ENCODE measurements around the gene AKIP1. TPM values are rescaled to one million over a fixed set of nuclear protein-coding genes. Genes with fewer than 3 reads are reported as not detected.

The AKIP1 gene
- total RNA-seq (2022) = 64.6 and 67.6 TPM in 2 replicates
- percentile 68 among the genes with signal in this experiment for Bru-seq, nascent RNA
- BruChase-seq, experiment 1, labeled RNA remaining after a 6-hour chase = percentile 81 among the genes with signal in this experiment
- percentile 81 among the genes with signal in this experiment for BruChase-seq, experiment 2, labeled RNA remaining after a 2-hour chase
- long read RNA-seq, transcript AKIP1-203 (6 exons, 1,327 nt) = major isoform, 48 of 127 reads
- long read RNA-seq, transcript AKIP1-201 (5 exons, 1,247 nt) = minor isoform, 17 of 127 reads
- long read RNA-seq, transcript AKIP1-204 (4 exons, 1,084 nt) = minor isoform, 14 of 127 reads
- long read RNA-seq, transcript AKIP1-210 (5 exons, 1,022 nt) = minor isoform, 28 of 127 reads
- long read RNA-seq, partial matches to known transcripts = 3 of 127 reads
- long read RNA-seq, other reads (novel, unspliced or antisense) = 15 of 127 reads

- Mint-ChIP-seq H3K27me3 (ENCODE audit: insufficient read depth, unreplicated experiment) (no peaks in the 10 kb centered on the region), H3K4me3 (ENCODE audit: unreplicated experiment) (peak within 1 kb of the TSS; percentile 84), H3K36me3 (ENCODE audit: insufficient read depth, unreplicated experiment) (peaks cover 28% of the 10 kb centered on the region), H3K4me1 (ENCODE audit: insufficient read depth, unreplicated experiment) (peaks cover 34% of the 10 kb centered on the region), H3K9me3 (ENCODE audit: unreplicated experiment) (no peaks in the 10 kb centered on the region), H3K27ac (ENCODE audit: low read depth, unreplicated experiment) (peak within 1 kb of the TSS; percentile 33)
- ChIA-PET POLR2A (interaction anchor here (0.6 to 3.5 kb wide), 20 partner anchors 11 to 610 kb away, joined by 3 to 29 read pairs (median 4); partner anchors contain the start of genes RPL27A, TMEM9B and TRIM66), CTCF (interaction anchor here (0.6 to 9.0 kb wide), 13 partner anchors 8 to 1600 kb away, joined by 3 to 155 read pairs (median 4); no protein-coding TSS in a partner anchor)
- peak; percentile 94 for DNase-seq (ENCODE audit: unreplicated experiment)
- TF ChIP-seq, protein P1, sequence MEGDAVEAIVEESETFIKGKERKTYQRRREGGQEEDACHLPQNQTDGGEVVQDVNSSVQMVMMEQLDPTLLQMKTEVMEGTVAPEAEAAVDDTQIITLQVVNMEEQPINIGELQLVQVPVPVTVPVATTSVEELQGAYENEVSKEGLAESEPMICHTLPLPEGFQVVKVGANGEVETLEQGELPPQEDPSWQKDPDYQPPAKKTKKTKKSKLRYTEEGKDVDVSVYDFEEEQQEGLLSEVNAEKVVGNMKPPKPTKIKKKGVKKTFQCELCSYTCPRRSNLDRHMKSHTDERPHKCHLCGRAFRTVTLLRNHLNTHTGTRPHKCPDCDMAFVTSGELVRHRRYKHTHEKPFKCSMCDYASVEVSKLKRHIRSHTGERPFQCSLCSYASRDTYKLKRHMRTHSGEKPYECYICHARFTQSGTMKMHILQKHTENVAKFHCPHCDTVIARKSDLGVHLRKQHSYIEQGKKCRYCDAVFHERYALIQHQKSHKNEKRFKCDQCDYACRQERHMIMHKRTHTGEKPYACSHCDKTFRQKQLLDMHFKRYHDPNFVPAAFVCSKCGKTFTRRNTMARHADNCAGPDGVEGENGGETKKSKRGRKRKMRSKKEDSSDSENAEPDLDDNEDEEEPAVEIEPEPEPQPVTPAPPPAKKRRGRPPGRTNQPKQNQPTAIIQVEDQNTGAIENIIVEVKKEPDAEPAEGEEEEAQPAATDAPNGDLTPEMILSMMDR (IDR thresholded peaks at IDR 0.05; ENCODE audit: unreplicated experiment) = no peak
- no TSS peak for BruUV-seq (replicated peaks)
- intact Hi-C loops (cut with micrococcal nuclease) = loop anchor here (2.0 to 5.0 kb wide), 2 partner anchors 100 to 144 kb away; a partner anchor contains a TSS
Measured at GRCh38 chr11:8911029-8911823, at the start of gene AKIP1. TSS of gene AKIP1 (plus strand) at chr11:8911189. CDS start at chr11:8911450, 261 bp downstream.

GRCh38 chr11:8863838-8864237 is 47.2 kb upstream of the AKIP1 start:
- Mint-ChIP-seq H3K36me3 (ENCODE audit: insufficient read depth, unreplicated experiment) (no peaks in the 10 kb centered on the region), H3K4me3 (ENCODE audit: unreplicated experiment) (no peak overlapping the region), H3K4me1 (ENCODE audit: insufficient read depth, unreplicated experiment) (peaks cover 17% of the 10 kb centered on the region), H3K9me3 (ENCODE audit: unreplicated experiment) (no peaks in the 10 kb centered on the region), H3K27me3 (ENCODE audit: insufficient read depth, unreplicated experiment) (no peaks in the 10 kb centered on the region), H3K27ac (ENCODE audit: low read depth, unreplicated experiment) (peak overlapping the region; percentile 44)
- no TSS peak for BruUV-seq (replicated peaks)
- CTCF ChIA-PET = interaction anchor here (0.5 to 0.8 kb wide), 3 partner anchors 21 to 132 kb away, joined by 3 read pairs; no protein-coding TSS in a partner anchor
- intact Hi-C loops (cut with micrococcal nuclease) = no loop called here
- peak; percentile 45 for DNase-seq (ENCODE audit: unreplicated experiment)
- TF ChIP-seq, protein P1 (IDR thresholded peaks at IDR 0.05; ENCODE audit: unreplicated experiment) = no peak
- POLR2A ChIA-PET = no interaction called here

DNA sequence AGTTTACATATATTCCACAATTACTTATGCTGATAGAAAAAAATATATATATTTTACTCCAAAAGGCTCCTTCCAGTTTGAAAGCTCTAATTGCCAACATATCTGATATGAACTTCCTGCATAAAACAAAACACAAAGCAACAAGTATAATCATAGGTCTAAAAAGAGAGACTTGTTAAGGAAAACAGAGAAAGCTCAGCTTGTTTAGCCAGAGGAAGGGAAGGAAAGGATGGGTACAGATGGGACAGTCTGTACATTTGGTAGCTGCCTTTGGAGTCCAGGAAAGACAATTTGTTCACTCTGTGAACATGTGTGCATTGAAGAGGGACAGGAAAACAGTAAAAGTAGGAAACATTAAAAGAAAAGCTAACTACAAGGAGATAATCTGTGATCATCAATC is 45.7 kb upstream of the AKIP1 start:
- intact Hi-C loops (cut with micrococcal nuclease) = no loop called here
- H3K9me3 Mint-ChIP-seq (ENCODE audit: unreplicated experiment) = no peaks in the 10 kb centered on the region
- peaks cover 17% of the 10 kb centered on the region for H3K4me1 Mint-ChIP-seq (ENCODE audit: insufficient read depth, unreplicated experiment)
- CTCF ChIA-PET = interaction anchor here (0.7 to 1.5 kb wide), 5 partner anchors 9 to 138 kb away, joined by 3 to 4 read pairs (median 4); no protein-coding TSS in a partner anchor
- no peak for DNase-seq (ENCODE audit: unreplicated experiment)
- TF ChIP-seq, protein P1 (IDR thresholded peaks at IDR 0.05; ENCODE audit: unreplicated experiment) = no peak
- no peaks in the 10 kb centered on the region for H3K27me3 Mint-ChIP-seq (ENCODE audit: insufficient read depth, unreplicated experiment)
- no peaks in the 10 kb centered on the region for H3K36me3 Mint-ChIP-seq (ENCODE audit: insufficient read depth, unreplicated experiment)
- no peak overlapping the region for H3K4me3 Mint-ChIP-seq (ENCODE audit: unreplicated experiment)
- POLR2A ChIA-PET = interaction anchor here (0.7 kb wide), 1 partner anchor 48 kb away, joined by 3 read pairs; no protein-coding TSS in a partner anchor
- no TSS peak for BruUV-seq (replicated peaks)
- no peak overlapping the region for H3K27ac Mint-ChIP-seq (ENCODE audit: low read depth, unreplicated experiment)
